GM12891 (cell line): ENCODE data around the gene ADAMTS17. TPM values are rescaled to one million over a fixed set of nuclear protein-coding genes. Genes with fewer than 3 reads are reported as not detected.
A peak's percentile ranks its signal among the peaks of the same experiment; 100 is the strongest.

ENCODE experiments used
- DNase-seq: peaks from one replicate; pipeline ENCODE4 v3.0.0; 2011; ENCODE audit warnings: low spot score; ENCODE audit not compliant: insufficient read length
- FAIRE-seq: peaks from 2 replicates; lab custom pipeline; 2011; peaks lifted over from hg19 to GRCh38; lab: Jason Lieb, UNC
- PAX5 ChIP-seq: IDR thresholded peaks from 2 replicates; pipeline ENCODE4 v1.6.1; 2011; ENCODE audit warnings: low read length, moderate library complexity, mild to moderate bottlenecking; ENCODE audit not compliant: insufficient read depth, severe bottlenecking
- POLR2A ChIP-seq: IDR thresholded peaks from 2 replicates; pipeline ENCODE4 v1.6.1; 2011; ENCODE audit warnings: low read depth, low read length, control low read depth
- POLR2AphosphoS5 ChIP-seq: IDR thresholded peaks from 2 replicates; pipeline ENCODE4 v1.6.1; 2011; ENCODE audit warnings: low read depth, low read length, control low read depth
- POU2F2 ChIP-seq: IDR thresholded peaks from 2 replicates; pipeline ENCODE4 v1.6.1; 2011; ENCODE audit warnings: low read depth, mild to moderate bottlenecking, control low read depth, low read length, moderate library complexity
- SPI1 ChIP-seq: IDR thresholded peaks from 2 replicates; pipeline ENCODE4 v1.6.1; 2011; ENCODE audit warnings: low read depth, low read length, control low read depth
- TAF1 ChIP-seq: IDR thresholded peaks from 2 replicates; pipeline ENCODE4 v1.6.1; 2011; ENCODE audit warnings: low read depth, low read length, control low read depth
- polyA plus RNA-seq: library from polyadenylated mRNA; unstranded; fragments of >200 nt; gene quantifications from one replicate; pipeline ENCODE4 v1.2.1, GENCODE V29; 2012; ENCODE audit warnings: low read depth, missing spikeins, inconsistent platforms; ENCODE audit not compliant: missing spikeins

The ADAMTS17 gene
- polyA plus RNA-seq, result 0.23 TPM

GRCh38 chr15:100341750-100342560 lies at the start of gene ADAMTS17:
Gene ADAMTS17, minus strand, starts transcription at chr15:100341975. Its CDS starts 76 bp downstream, at chr15:100341899.
- TF ChIP-seq PAX5 (no peak), POU2F2 (no peak), SPI1 (no peak), TAF1 (no peak), POLR2A (no peak), POLR2AphosphoS5 (no peak)
- FAIRE-seq, result no peak
- DNase-seq, result peak; percentile 47

- no peak for FAIRE-seq
- DNase-seq, result no peak
- TF ChIP-seq SPI1 (no peak), TAF1 (no peak), POU2F2 (no peak), PAX5 (no peak), POLR2AphosphoS5 (no peak), POLR2A (no peak)
These were observed 43.7 kb upstream of the ADAMTS17 start for GRCh38 chr15:100385300-100386050.

GRCh38 chr15:100384108-100384410 lies 42.3 kb upstream of the ADAMTS17 start:
- FAIRE-seq, result no peak
- no peak for TF ChIP-seq TAF1
- TF ChIP-seq PAX5, result no peak
- TF ChIP-seq POLR2AphosphoS5, result no peak
- TF ChIP-seq POLR2A, result no peak
- TF ChIP-seq SPI1, result no peak
- no peak for TF ChIP-seq POU2F2
- no peak for DNase-seq

- FAIRE-seq, result no peak
- DNase-seq, result no peak
- no peak for TF ChIP-seq SPI1
These were observed 41.7 kb upstream of the ADAMTS17 start for GRCh38 chr15:100383302-100384107.

- DNase-seq (no peak), FAIRE-seq (no peak)
- TF ChIP-seq POU2F2, result no peak
- TF ChIP-seq TAF1, result no peak
- no peak for TF ChIP-seq PAX5
- TF ChIP-seq POLR2A, result no peak
- TF ChIP-seq SPI1, result no peak
- TF ChIP-seq POLR2AphosphoS5, result no peak
These were observed 32.2 kb upstream of the ADAMTS17 start for GRCh38 chr15:100373942-100374341.

- TF ChIP-seq TAF1 (no peak), POLR2AphosphoS5 (no peak), POU2F2 (no peak), SPI1 (no peak), POLR2A (no peak), PAX5 (no peak)
- FAIRE-seq, result no peak
- DNase-seq, result no peak
These were observed 31.5 kb upstream of the ADAMTS17 start for GRCh38 chr15:100373120-100373896.

GRCh38 chr15:100372739-100373119 lies 31.0 kb upstream of the ADAMTS17 start:
- DNase-seq (no peak), FAIRE-seq (no peak)
- TF ChIP-seq SPI1 (no peak), TAF1 (no peak), PAX5 (no peak), POU2F2 (no peak), POLR2AphosphoS5 (no peak), POLR2A (no peak)

- no peak for FAIRE-seq
- DNase-seq, result no peak
- TF ChIP-seq POLR2A (no peak), SPI1 (no peak), TAF1 (no peak), POLR2AphosphoS5 (no peak), POU2F2 (no peak), PAX5 (no peak)
These were observed 13.6 kb upstream of the ADAMTS17 start for GRCh38 chr15:100355342-100355741.

- no peak for TF ChIP-seq PAX5
- peak; percentile 21; the same call in 1 of the 2 replicates for TF ChIP-seq SPI1
- DNase-seq, result no peak
- FAIRE-seq, result no peak
These were observed 11.7 kb upstream of the ADAMTS17 start for GRCh38 chr15:100353449-100353848.
